PC-9 (cell line): ENCODE measurements around the gene MAP4.

ENCODE experiments used
- EZH2 ChIP-seq: fragments of 200-600 bp; sonication (generic); IDR thresholded peaks from 2 replicates; pipeline ENCODE4 v1.8.0; 2017; ENCODE audit warnings: antibody characterized with exemption, low read depth
- TF ChIP-seq, protein P1 (sequence below): fragments of 200-600 bp; sonication (generic); conservative IDR thresholded peaks from 2 replicates; pipeline ENCODE4 v1.6.1; 2017; ENCODE audit warnings: mixed run types, antibody characterized with exemption, mild to moderate bottlenecking, moderate library complexity

DNA sequence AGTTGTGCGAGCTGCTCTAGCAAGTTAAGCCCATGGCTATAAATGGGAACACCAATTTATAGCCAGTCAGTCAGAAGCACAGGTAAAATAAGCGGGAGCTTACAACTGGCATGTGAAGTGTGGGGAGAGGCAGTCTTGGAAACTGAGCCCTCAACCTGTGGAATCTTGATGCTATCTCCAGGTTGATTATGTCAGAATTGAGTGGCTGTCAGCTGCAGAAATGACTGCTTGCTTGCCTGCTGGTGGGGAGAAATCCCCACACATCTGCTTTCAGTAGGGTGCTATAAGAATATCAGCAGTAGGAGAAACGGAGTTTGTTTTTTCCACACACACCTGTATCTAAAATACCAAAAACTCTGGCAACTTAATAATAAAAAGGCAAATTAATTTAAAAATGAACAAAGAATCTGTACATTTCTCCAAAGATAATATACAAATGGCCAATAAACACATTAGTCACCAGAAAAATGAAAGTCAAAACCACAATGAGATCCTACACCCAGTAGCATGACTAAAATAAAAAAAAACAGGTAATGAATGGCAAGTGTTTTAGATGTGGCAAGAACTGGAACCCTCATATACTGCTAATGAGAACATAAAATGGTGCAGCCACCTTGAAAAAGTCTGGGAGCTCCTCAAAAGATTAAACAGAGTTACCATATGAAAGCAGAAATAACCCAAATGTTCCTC is 26.0 kb upstream of the MAP4 start:
- TF ChIP-seq, protein P1, sequence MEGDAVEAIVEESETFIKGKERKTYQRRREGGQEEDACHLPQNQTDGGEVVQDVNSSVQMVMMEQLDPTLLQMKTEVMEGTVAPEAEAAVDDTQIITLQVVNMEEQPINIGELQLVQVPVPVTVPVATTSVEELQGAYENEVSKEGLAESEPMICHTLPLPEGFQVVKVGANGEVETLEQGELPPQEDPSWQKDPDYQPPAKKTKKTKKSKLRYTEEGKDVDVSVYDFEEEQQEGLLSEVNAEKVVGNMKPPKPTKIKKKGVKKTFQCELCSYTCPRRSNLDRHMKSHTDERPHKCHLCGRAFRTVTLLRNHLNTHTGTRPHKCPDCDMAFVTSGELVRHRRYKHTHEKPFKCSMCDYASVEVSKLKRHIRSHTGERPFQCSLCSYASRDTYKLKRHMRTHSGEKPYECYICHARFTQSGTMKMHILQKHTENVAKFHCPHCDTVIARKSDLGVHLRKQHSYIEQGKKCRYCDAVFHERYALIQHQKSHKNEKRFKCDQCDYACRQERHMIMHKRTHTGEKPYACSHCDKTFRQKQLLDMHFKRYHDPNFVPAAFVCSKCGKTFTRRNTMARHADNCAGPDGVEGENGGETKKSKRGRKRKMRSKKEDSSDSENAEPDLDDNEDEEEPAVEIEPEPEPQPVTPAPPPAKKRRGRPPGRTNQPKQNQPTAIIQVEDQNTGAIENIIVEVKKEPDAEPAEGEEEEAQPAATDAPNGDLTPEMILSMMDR: no peak
- TF ChIP-seq EZH2: no peak
